RWPE1 (cell line): ENCODE results near the gene CHRND.
"Not testable (repeated sequence)": the region's sequence is repeated elsewhere in the genome, so short reads cannot be mapped to it uniquely, and the experiment has no call there.

Source experiments
- CTCF ChIA-PET: fragments of 350-600 bp; sonication (Branson Sonifier 250); formaldehyde crosslinking; extraction: SDS; loops from one replicate; lab custom pipeline; 2021; lab: Yijun Ruan, JAX
- POLR2A ChIA-PET: fragments of 400-600 bp; formaldehyde crosslinking; extraction: SDS; loops from one replicate; lab custom pipeline; 2020; ENCODE audit warnings: antibody characterized with exemption; ENCODE audit not compliant: low non-redundant PET; lab: Yijun Ruan, JAX
- DNase-seq: peaks from one replicate; pipeline ENCODE4 v3.0.0; 2012; ENCODE audit warnings: low spot score
- H3K27ac ChIP-seq: fragments of 450-650 bp; 2 replicates; pipeline ENCODE4 v1.5.1; 2017
- CTCF ChIP-seq: fragments of 450-650 bp; conservative IDR thresholded peaks from 2 replicates; pipeline ENCODE4 v1.5.1; 2017; ENCODE audit warnings: low read depth, mild to moderate bottlenecking

CHRND gene

DNA sequence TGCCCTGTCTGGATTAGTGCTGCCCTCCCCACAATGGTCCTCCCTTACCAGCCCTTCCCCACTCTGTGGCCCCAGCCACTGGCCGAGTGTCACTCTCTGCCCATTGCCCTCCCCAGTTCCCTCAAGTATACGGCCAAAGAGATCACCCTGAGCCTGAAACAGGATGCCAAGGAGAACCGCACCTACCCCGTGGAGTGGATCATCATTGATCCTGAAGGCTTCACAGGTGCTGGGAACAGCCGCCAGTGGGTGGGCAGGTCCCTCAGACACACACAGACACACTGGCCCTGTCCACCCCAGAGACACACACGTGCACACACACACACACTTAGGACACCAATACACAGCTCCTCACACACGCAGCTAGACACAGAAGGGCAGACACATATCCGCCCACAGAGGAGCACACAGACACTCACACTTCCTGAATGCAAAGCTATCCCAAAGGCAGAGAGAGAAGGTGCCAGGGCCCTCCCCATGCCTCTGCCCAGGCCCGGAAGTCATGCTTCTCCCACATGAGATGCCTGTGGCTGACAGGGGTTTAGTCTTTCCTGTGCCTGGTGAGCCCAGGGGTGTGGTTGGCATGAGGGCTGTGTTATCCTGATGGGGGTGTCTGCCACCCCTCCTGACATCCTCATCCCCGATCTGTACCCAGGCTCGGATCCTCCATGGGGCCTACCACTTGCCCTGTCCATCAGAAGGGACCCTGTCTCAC lies 2.9 kb downstream of the CHRND start:
- TF ChIP-seq CTCF = no peak
- POLR2A ChIA-PET = no interaction called here
- CTCF ChIA-PET = no interaction called here
- no peak overlapping the region for H3K27ac ChIP-seq
- no peak for DNase-seq

DNA sequence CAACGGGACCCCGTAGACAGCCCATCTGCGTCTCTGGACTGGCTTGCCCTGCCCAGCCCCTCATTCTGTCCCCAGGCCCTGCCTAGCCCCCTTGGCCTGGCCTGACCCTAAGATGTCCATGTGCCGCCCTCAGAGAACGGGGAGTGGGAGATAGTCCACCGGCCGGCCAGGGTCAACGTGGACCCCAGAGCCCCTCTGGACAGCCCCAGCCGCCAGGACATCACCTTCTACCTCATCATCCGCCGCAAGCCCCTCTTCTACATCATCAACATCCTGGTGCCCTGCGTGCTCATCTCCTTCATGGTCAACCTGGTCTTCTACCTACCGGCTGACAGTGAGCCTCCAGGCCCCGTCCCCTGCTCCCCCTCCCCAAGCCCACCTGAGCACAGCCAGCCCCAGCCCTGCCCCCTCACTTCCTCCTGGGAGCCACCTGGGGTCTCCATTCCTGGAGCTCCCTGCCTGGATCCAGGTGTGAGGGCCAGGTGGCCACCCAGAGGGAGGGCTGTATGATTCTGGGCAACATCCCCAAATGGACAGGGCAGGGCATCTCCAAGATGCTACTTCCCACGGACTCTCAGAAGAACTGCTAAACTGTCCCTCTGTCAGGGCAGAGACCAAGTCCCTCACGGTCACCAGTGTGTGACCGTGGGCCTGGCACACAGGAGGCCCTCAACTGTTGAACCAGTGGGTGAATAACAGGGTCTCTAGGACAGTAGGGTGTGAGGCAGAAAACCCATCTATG lies 4.0 kb downstream of the CHRND start:
- ChIA-PET POLR2A (no interaction called here), CTCF (no interaction called here)
- H3K27ac ChIP-seq = no peak overlapping the region
- no peak for TF ChIP-seq CTCF
- DNase-seq = no peak

DNA sequence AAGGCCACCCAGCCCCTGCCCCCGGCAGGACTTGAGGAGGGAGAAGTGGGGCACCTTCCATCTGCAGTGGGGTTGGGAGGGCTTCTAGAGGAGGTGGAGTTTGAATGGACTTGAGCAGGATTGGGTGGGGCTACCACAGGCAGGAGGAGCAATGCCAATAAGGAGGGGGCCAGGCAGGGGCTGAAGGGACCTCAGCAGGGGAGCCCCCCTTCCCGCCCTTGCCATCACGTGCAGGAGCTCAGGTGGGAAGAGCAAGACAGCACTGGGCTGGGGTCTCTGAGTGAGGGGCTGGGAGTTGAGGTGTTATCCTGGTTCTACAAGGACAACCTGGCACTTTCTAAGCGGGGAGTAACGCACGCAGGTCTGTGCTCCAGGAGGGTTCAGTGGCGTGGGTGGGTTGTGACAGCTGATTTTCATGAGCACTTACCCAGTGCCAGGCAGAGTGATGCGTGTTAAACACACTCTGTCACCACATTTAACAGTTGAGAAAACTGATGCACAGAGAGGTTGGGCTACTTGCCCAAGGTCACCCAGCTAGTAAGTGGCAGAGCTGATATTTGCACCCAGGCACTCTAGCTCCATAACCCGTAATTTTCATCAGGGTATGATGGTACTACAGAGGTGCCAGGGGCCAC lies 4.8 kb downstream of the CHRND start:
- H3K27ac ChIP-seq = no peak overlapping the region
- ChIA-PET CTCF (no interaction called here), POLR2A (no interaction called here)
- no peak for DNase-seq
- no peak for TF ChIP-seq CTCF

- DNase-seq = no peak
- CTCF ChIA-PET = no interaction called here
- no peak for TF ChIP-seq CTCF
- H3K27ac ChIP-seq = no peak overlapping the region
- POLR2A ChIA-PET = no interaction called here
Measured at GRCh38 chr2:232532419-232532818, 6.5 kb downstream of the CHRND start.

GRCh38 chr2:232532821-232533220 lies 6.9 kb downstream of the CHRND start:
- CTCF ChIA-PET, H3K27ac ChIP-seq, DNase-seq, POLR2A ChIA-PET: not testable (repeated sequence)

- CTCF ChIA-PET = interaction anchor here (0.5 kb wide), 1 partner anchor 93 kb away, joined by 3 read pairs; no protein-coding TSS in a partner anchor
Measured at GRCh38 chr2:232533944-232534710, 8.2 kb downstream of the CHRND start.

More at GRCh38 chr2:232533944-232534710, 8.2 kb downstream of the CHRND start:
- no peak overlapping the region for H3K27ac ChIP-seq
- POLR2A ChIA-PET = no interaction called here
- no peak for DNase-seq
- TF ChIP-seq CTCF = no peak
